Right lobe of liver (tissue), 4 donors: ENCODE data around the gene MAMSTR.

Experiments
- CTCF ChIP-seq, 4 donors: fragments of 200-600 bp in 3 of 4; fragments of 450-650 bp in 1 of 4; IDR thresholded peaks; one replicate each; pipeline versions ENCODE4 v1.5.1 to v1.8.0; 2016 to 2022; ENCODE audit warnings: antibody characterized with exemption in 4 of 4, mild to moderate bottlenecking in 2 of 4
- POLR2A ChIP-seq: fragments of 450-650 bp; IDR thresholded peaks from one replicate; pipeline ENCODE4 v1.6.1; 2017; ENCODE audit warnings: antibody characterized with exemption, mild to moderate bottlenecking
- donor health status: DM: no; HTN: no; CAD: no.
- donor health status: DM: no; HTN: no; CAD: no.
- donor health status: DM: no; HTN: yes; CAD: no.

- TF ChIP-seq CTCF (IDR thresholded peaks at IDR 0.05) (no peak), POLR2A (no peak)
Observed at GRCh38 chr19:48742096-48742495, 22.6 kb upstream of the MAMSTR start.
